ENCODE measurements around the gene KLHL18.

GRCh38 chr3:47370887-47371697 is 88.3 kb downstream of the KLHL18 start:
- no peak for TF ChIP-seq POLR2AphosphoS5 (IDR thresholded peaks at IDR 0.05)
- TF ChIP-seq, protein P1, sequence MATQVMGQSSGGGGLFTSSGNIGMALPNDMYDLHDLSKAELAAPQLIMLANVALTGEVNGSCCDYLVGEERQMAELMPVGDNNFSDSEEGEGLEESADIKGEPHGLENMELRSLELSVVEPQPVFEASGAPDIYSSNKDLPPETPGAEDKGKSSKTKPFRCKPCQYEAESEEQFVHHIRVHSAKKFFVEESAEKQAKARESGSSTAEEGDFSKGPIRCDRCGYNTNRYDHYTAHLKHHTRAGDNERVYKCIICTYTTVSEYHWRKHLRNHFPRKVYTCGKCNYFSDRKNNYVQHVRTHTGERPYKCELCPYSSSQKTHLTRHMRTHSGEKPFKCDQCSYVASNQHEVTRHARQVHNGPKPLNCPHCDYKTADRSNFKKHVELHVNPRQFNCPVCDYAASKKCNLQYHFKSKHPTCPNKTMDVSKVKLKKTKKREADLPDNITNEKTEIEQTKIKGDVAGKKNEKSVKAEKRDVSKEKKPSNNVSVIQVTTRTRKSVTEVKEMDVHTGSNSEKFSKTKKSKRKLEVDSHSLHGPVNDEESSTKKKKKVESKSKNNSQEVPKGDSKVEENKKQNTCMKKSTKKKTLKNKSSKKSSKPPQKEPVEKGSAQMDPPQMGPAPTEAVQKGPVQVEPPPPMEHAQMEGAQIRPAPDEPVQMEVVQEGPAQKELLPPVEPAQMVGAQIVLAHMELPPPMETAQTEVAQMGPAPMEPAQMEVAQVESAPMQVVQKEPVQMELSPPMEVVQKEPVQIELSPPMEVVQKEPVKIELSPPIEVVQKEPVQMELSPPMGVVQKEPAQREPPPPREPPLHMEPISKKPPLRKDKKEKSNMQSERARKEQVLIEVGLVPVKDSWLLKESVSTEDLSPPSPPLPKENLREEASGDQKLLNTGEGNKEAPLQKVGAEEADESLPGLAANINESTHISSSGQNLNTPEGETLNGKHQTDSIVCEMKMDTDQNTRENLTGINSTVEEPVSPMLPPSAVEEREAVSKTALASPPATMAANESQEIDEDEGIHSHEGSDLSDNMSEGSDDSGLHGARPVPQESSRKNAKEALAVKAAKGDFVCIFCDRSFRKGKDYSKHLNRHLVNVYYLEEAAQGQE (IDR thresholded peaks at IDR 0.05; ENCODE audit: borderline replicate concordance), result no peak
